H9 (cell line): Measurements from ENCODE around the gene SCRN1. TPM values are rescaled to one million over a fixed set of nuclear protein-coding genes. Genes with fewer than 3 reads are reported as not detected.

Source experiments
- DNase-seq: peaks from one replicate; pipeline ENCODE4 v3.0.0-alpha.2; 2017
- H2AFZ ChIP-seq: one replicate; pipeline ENCODE4 v1.6.1; 2013; ENCODE audit warnings: mild to moderate bottlenecking, low read length, control low read depth, moderate library complexity
- H2AK5ac ChIP-seq: 2 replicates; pipeline ENCODE4 v1.6.1; 2013; ENCODE audit warnings: low read length, control low read depth, mixed read lengths; ENCODE audit not compliant: insufficient read length
- H2BK120ac ChIP-seq: one replicate; pipeline ENCODE4 v1.6.1; 2013; ENCODE audit warnings: low read depth, mild to moderate bottlenecking, low read length, control low read depth, inconsistent platforms; ENCODE audit not compliant: poor library complexity, severe bottlenecking
- H2BK12ac ChIP-seq: 2 replicates; pipeline ENCODE4 v1.6.1; 2013; ENCODE audit warnings: low read length, control low read depth, mixed read lengths, low read depth; ENCODE audit not compliant: insufficient read length
- H2BK15ac ChIP-seq: 2 replicates; pipeline ENCODE4 v1.6.1; 2013; ENCODE audit warnings: low read depth, low read length, control low read depth
- H2BK20ac ChIP-seq: one replicate; pipeline ENCODE4 v1.6.1; 2013; ENCODE audit warnings: low read depth, mild to moderate bottlenecking, low read length, control low read depth, inconsistent platforms; ENCODE audit not compliant: poor library complexity, severe bottlenecking
- H2BK5ac ChIP-seq: 2 replicates; pipeline ENCODE4 v1.6.1; 2013; ENCODE audit warnings: low read length, control low read depth, mixed read lengths; ENCODE audit not compliant: insufficient read length
- H3K14ac ChIP-seq: 2 replicates; pipeline ENCODE4 v1.6.1; 2013; ENCODE audit warnings: low read length, control low read depth; ENCODE audit not compliant: insufficient read depth
- H3K18ac ChIP-seq: 2 replicates; pipeline ENCODE4 v1.6.1; 2013; ENCODE audit warnings: low read depth, mild to moderate bottlenecking, mixed read lengths, low read length, control low read depth; ENCODE audit not compliant: insufficient read length
- H3K23ac ChIP-seq: 2 replicates; pipeline ENCODE4 v1.6.1; 2013; ENCODE audit warnings: low read length, control low read depth, mixed read lengths, low read depth; ENCODE audit not compliant: insufficient read length
- H3K23me2 ChIP-seq: 2 replicates; pipeline ENCODE4 v1.6.1; 2013; ENCODE audit warnings: low read depth, mild to moderate bottlenecking, mixed read lengths, low read length, control low read depth; ENCODE audit not compliant: insufficient read length, poor library complexity, severe bottlenecking
- H3K27ac ChIP-seq: 2 replicates; pipeline ENCODE4 v1.5.1; 2013; ENCODE audit warnings: low read length, control low read depth, mixed read lengths, low read depth; ENCODE audit not compliant: insufficient read length
- H3K27me3 ChIP-seq: 2 replicates; pipeline ENCODE4 v1.6.1; 2013; ENCODE audit warnings: low read length, control low read depth, inconsistent platforms; ENCODE audit not compliant: insufficient read depth
- H3K4ac ChIP-seq: 2 replicates; pipeline ENCODE4 v1.6.1; 2013; ENCODE audit warnings: low read depth, mild to moderate bottlenecking, control low read depth, inconsistent platforms, low read length, moderate library complexity
- H3K4me1 ChIP-seq: 2 replicates; pipeline ENCODE4 v1.6.1; 2013; ENCODE audit warnings: low read length, control low read depth, inconsistent platforms; ENCODE audit not compliant: insufficient read depth
- H3K4me2 ChIP-seq: 2 replicates; pipeline ENCODE4 v1.6.1; 2013; ENCODE audit warnings: low read length, control low read depth, mixed read lengths; ENCODE audit not compliant: insufficient read length, insufficient read depth
- H3K56ac ChIP-seq: 2 replicates; pipeline ENCODE4 v1.6.1; 2013; ENCODE audit warnings: low read depth, mild to moderate bottlenecking, mixed read lengths, low read length, control low read depth; ENCODE audit not compliant: insufficient read length
- H3K79me1 ChIP-seq: 2 replicates; pipeline ENCODE4 v1.6.1; 2013; ENCODE audit warnings: low read depth, mild to moderate bottlenecking, moderate library complexity, low read length, control low read depth, inconsistent platforms; ENCODE audit not compliant: insufficient read depth, poor library complexity, severe bottlenecking
- H3K79me2 ChIP-seq: 2 replicates; pipeline ENCODE4 v1.6.1; 2013; ENCODE audit warnings: low read length, control low read depth, inconsistent platforms; ENCODE audit not compliant: insufficient read depth
- H3K9ac ChIP-seq: 2 replicates; pipeline ENCODE4 v1.6.1; 2013; ENCODE audit warnings: low read length, control low read depth, mixed read lengths; ENCODE audit not compliant: insufficient read length; ENCODE audit errors: extremely low read depth
- H3K9me3 ChIP-seq: one replicate; pipeline ENCODE4 v1.6.1; 2013; ENCODE audit warnings: low read depth, low read length, inconsistent platforms; ENCODE audit not compliant: control insufficient read depth
- H3T11ph ChIP-seq: one replicate; pipeline ENCODE4 v1.6.1; 2013; ENCODE audit warnings: mild to moderate bottlenecking, low read length, control low read depth, inconsistent platforms
- H4K20me1 ChIP-seq: one replicate; pipeline ENCODE4 v1.6.1; 2013; ENCODE audit not compliant: control insufficient read depth, insufficient read length, insufficient read depth
- H4K5ac ChIP-seq: 2 replicates; pipeline ENCODE4 v1.6.1; 2013; ENCODE audit warnings: low read depth, mild to moderate bottlenecking, mixed read lengths, low read length, control low read depth; ENCODE audit not compliant: insufficient read length
- H4K8ac ChIP-seq: replicated peaks from 2 replicates; pipeline ENCODE4 v1.6.1; 2013; ENCODE audit warnings: low read length, control low read depth, mixed read lengths, low read depth; ENCODE audit not compliant: insufficient read length
- H4K91ac ChIP-seq: 2 replicates; pipeline ENCODE4 v1.6.1; 2013; ENCODE audit warnings: low read depth, mild to moderate bottlenecking, moderate library complexity, mixed read lengths, low read length, control low read depth; ENCODE audit not compliant: insufficient read length
- H3K27ac Mint-ChIP-seq, 3 experiments: 2 replicates in 2 of 3; 3 replicates in 1 of 3; pipeline ENCODE4 v1.8.0; 2020 to 2021; ENCODE audit warnings: mixed read lengths in 3 of 3, mild to moderate bottlenecking in 1 of 3, moderate library complexity in 1 of 3
- H3K27me3 Mint-ChIP-seq: 2 replicates; pipeline ENCODE4 v1.8.0; 2021; ENCODE audit warnings: low read depth, mild to moderate bottlenecking, moderate library complexity, mixed read lengths
- H3K36me3 Mint-ChIP-seq, 3 experiments: 2 replicates in 2 of 3; 3 replicates in 1 of 3; pipeline ENCODE4 v1.8.0; 2020 to 2021; ENCODE audit warnings: low read depth in 3 of 3, mixed read lengths in 3 of 3; ENCODE audit not compliant: insufficient read depth in 1 of 3
- H3K4me1 Mint-ChIP-seq, 2 experiments: 2 replicates each; pipeline ENCODE4 v1.8.0; 2020; ENCODE audit warnings: mixed read lengths in 2 of 2
- H3K4me3 Mint-ChIP-seq, 2 experiments: 2 replicates in 1 of 2; 3 replicates in 1 of 2; pipeline ENCODE4 v1.8.0; 2020 to 2021; ENCODE audit warnings: mild to moderate bottlenecking in 2 of 2, mixed read lengths in 2 of 2, moderate library complexity in 1 of 2
- H3K9me3 Mint-ChIP-seq, 2 experiments: 2 replicates in 1 of 2; 3 replicates in 1 of 2; pipeline ENCODE4 v1.8.0; 2020; ENCODE audit warnings: mild to moderate bottlenecking in 2 of 2, mixed read lengths in 2 of 2, moderate library complexity in 1 of 2
- WGBS: extraction: QIAGEN DNeasy Blood & Tissue Kit; methylation state at CpG from one replicate; pipeline ENCODE4 v1.1.7; 2013; ENCODE audit warnings: missing lambda C conversion rate, low lambda C conversion rate, mixed read lengths; ENCODE audit not compliant: insufficient read length; ENCODE audit errors: extremely low coverage; 5-methylcytosine and 5-hydroxymethylcytosine counted together
- total RNA-seq: library from RNA; stranded (reverse); gene quantifications from 2 replicates; pipeline ENCODE4 v1.2.1, GENCODE V29; 2021
- TF ChIP-seq, protein P1 (sequence below): fragments of 200-600 bp; sonication (generic); conservative IDR thresholded peaks from 3 replicates; pipeline ENCODE4 v1.8.0; 2021; ENCODE audit warnings: antibody characterized with exemption, mild to moderate bottlenecking

SCRN1 gene
- total RNA-seq, 1 experiment from 2014 or later, result 101 TPM

DNA sequence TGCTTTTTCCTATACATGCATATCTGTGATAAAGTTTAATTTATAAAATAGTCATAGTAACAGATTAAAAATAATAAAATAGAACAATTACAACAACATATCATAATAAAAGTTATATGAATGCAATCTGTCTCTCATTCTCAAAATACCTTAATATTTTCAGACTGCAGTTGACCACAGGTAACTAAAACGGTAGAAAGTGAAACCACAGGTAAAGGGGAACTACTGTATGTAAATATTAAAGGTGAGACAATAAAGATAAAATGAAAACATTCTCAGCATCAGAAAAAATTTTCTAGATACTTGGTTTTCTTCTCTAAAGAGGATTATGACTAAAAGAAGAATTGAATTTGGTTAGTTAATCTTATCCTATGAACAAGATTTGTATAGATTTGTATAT lies 30.9 kb upstream of the SCRN1 start:
- H3K27me3 ChIP-seq, result no peaks in the 10 kb centered on the region

More for the DNA sequence above, 30.9 kb upstream of the SCRN1 start:
- H3K27ac ChIP-seq, result no peak overlapping the region
- peaks cover 4% of the 10 kb centered on the region; the same call in 1 of the 2 replicates for H3K79me2 ChIP-seq
- no peak overlapping the region for H3K4me2 ChIP-seq
- no peaks in the 10 kb centered on the region for H3K9me3 ChIP-seq
- no peak overlapping the region for H3K18ac ChIP-seq
- no peak overlapping the region for H4K8ac ChIP-seq
- H3K56ac ChIP-seq, result no peak overlapping the region
- H3K4me3 Mint-ChIP-seq, result no peak overlapping the region
- H2BK120ac ChIP-seq, result no peak overlapping the region
- H3K14ac ChIP-seq, result no peak overlapping the region
- H3K79me1 ChIP-seq, result no peaks in the 10 kb centered on the region
- no peaks in the 10 kb centered on the region for H3K23me2 ChIP-seq
- H3K4ac ChIP-seq, result no peak overlapping the region
- no peaks in the 10 kb centered on the region; the same call in 1 of the 2 replicates for H3K4me1 ChIP-seq
- no peaks in the 10 kb centered on the region for H3K27me3 Mint-ChIP-seq
- H3K23ac ChIP-seq, result no peak overlapping the region
- TF ChIP-seq, protein P1, sequence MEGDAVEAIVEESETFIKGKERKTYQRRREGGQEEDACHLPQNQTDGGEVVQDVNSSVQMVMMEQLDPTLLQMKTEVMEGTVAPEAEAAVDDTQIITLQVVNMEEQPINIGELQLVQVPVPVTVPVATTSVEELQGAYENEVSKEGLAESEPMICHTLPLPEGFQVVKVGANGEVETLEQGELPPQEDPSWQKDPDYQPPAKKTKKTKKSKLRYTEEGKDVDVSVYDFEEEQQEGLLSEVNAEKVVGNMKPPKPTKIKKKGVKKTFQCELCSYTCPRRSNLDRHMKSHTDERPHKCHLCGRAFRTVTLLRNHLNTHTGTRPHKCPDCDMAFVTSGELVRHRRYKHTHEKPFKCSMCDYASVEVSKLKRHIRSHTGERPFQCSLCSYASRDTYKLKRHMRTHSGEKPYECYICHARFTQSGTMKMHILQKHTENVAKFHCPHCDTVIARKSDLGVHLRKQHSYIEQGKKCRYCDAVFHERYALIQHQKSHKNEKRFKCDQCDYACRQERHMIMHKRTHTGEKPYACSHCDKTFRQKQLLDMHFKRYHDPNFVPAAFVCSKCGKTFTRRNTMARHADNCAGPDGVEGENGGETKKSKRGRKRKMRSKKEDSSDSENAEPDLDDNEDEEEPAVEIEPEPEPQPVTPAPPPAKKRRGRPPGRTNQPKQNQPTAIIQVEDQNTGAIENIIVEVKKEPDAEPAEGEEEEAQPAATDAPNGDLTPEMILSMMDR, result no peak
- H3K9ac ChIP-seq, result no peak overlapping the region
- no peak overlapping the region for H2BK20ac ChIP-seq
- WGBS, result no CpG with 5 or more reads among the region's 1 CpG
- H2AFZ ChIP-seq, result no peak overlapping the region
- no peak overlapping the region for H2BK15ac ChIP-seq
- H3T11ph ChIP-seq, result no peak overlapping the region
- H2AK5ac ChIP-seq, result no peak overlapping the region
- H3K4me1 Mint-ChIP-seq, result peaks cover 11 to 16% of the 10 kb centered on the region in 2 experiments
- no peaks in the 10 kb centered on the region for H4K20me1 ChIP-seq
- no peak overlapping the region for H2BK12ac ChIP-seq
- no peak overlapping the region for H4K91ac ChIP-seq
- no peak overlapping the region for H4K5ac ChIP-seq
- no peak for DNase-seq
- no peak overlapping the region for H3K27ac Mint-ChIP-seq
- no peaks in the 10 kb centered on the region for H3K9me3 Mint-ChIP-seq
- H3K36me3 Mint-ChIP-seq, result peaks cover 13 to 26% (median 23%) of the 10 kb centered on the region in 3 experiments
- H2BK5ac ChIP-seq, result no peak overlapping the region
